Measurements from ENCODE around the gene ATXN10. TPM values are rescaled to one million over a fixed set of nuclear protein-coding genes. Genes with fewer than 3 reads are reported as not detected.

ATXN10 gene
- total RNA-seq, 1 experiment from 2014 or later, result 135 TPM

- H3K9me2 ChIP-seq (ENCODE audit: insufficient read depth), result no peaks in the 10 kb centered on the region
- H3K27me3 ChIP-seq (ENCODE audit: insufficient read depth, low read length), result no peaks in the 10 kb centered on the region
- H4K20me1 ChIP-seq (ENCODE audit: insufficient read depth), result no peaks in the 10 kb centered on the region
- DNase-seq (ENCODE audit: low read depth, low spot score) (no peak), ATAC-seq (no peak)
- RAD21 ChIA-PET (ENCODE audit: low non-redundant PET in 1 of 2, low total read pairs in 2 of 2, uncharacterized antibody in 2 of 2, unreplicated experiment in 2 of 2), result no interaction called here
- CTCF ChIA-PET, result no interaction called here
- H3K4me2 ChIP-seq (ENCODE audit: low read length), result no peak overlapping the region
- no peak overlapping the region for H2AFZ ChIP-seq (ENCODE audit: low read depth, low read length, poor library complexity, severe bottlenecking)
- no peaks in the 10 kb centered on the region for H3K9me3 ChIP-seq (ENCODE audit: control insufficient read depth in 1 of 2, insufficient read depth in 1 of 2, low read depth in 1 of 2, low read length in 2 of 2)
- H3K4me3 ChIP-seq (replicated peaks in 1 of 2; ENCODE audit: low read depth in 1 of 2, low read length in 2 of 2), result no peak overlapping the region
- H3K4me1 ChIP-seq (ENCODE audit: control insufficient read depth in 1 of 2, insufficient read depth in 2 of 2, low read length in 2 of 2), result no peaks in the 10 kb centered on the region
- H3K9ac ChIP-seq (ENCODE audit: low read length), result no peak overlapping the region
- POLR2A ChIA-PET, result no interaction called here
- no peak for TF ChIP-seq CTCF (IDR thresholded peaks at IDR 0.05 in 2 of 3, conservative IDR thresholded peaks at IDR 0.05 in 1 of 3; ENCODE audit: borderline replicate concordance in 1 of 3, insufficient read depth in 1 of 3, low read depth in 2 of 3, low read length in 2 of 3)
- no peak for TF ChIP-seq YY1 (IDR thresholded peaks at IDR 0.05; ENCODE audit: extremely low read depth, insufficient replicate concordance, low read depth, low read length)
- no peak for TF ChIP-seq SP1 (IDR thresholded peaks at IDR 0.05; ENCODE audit: low read depth)
- no peak for TF ChIP-seq EZH2 (IDR thresholded peaks at IDR 0.05)
- no peak for TF ChIP-seq TCF7L2 (IDR thresholded peaks at IDR 0.05; ENCODE audit: borderline replicate concordance, extremely low read depth, insufficient read depth, insufficient read length)
- no peak for TF ChIP-seq REST (IDR thresholded peaks at IDR 0.05; ENCODE audit: low read depth)
- TF ChIP-seq EGR1 (IDR thresholded peaks at IDR 0.05; ENCODE audit: low read depth), result no peak
- TF ChIP-seq ZFX (IDR thresholded peaks at IDR 0.05), result no peak
- TF ChIP-seq ZNF274 (IDR thresholded peaks at IDR 0.05; ENCODE audit: low read depth, low read length), result no peak
- TF ChIP-seq CEBPB (IDR thresholded peaks at IDR 0.05; ENCODE audit: low read depth), result no peak
- TF ChIP-seq EZH2phosphoT487 (IDR thresholded peaks at IDR 0.05; ENCODE audit: borderline replicate concordance), result no peak
- TF ChIP-seq ATF3 (IDR thresholded peaks at IDR 0.05), result no peak
- TF ChIP-seq ZBTB33 (IDR thresholded peaks at IDR 0.05; ENCODE audit: extremely low read depth, insufficient replicate concordance, low read length), result no peak
- no peak overlapping the region for H3K27ac ChIP-seq (ENCODE audit: low read depth, low read length)
- intact Hi-C loops (cut with micrococcal nuclease), result no loop called here
- no peaks in the 10 kb centered on the region for H3K79me2 ChIP-seq (ENCODE audit: insufficient read depth, low read length)
- no TSS peak for BruUV-seq (replicated peaks)
- peaks cover 2 to 10% of the 10 kb centered on the region in 2 experiments; a peak in 1 of 4 replicates for H3K36me3 ChIP-seq (ENCODE audit: control insufficient read depth in 1 of 2, insufficient read depth in 2 of 2, low read length in 2 of 2)
These were observed 172.4 kb downstream of the ATXN10 start for GRCh38 chr22:45843986-45844385.
